Measurements from ENCODE around the gene TF.

Gene TF

DNA sequence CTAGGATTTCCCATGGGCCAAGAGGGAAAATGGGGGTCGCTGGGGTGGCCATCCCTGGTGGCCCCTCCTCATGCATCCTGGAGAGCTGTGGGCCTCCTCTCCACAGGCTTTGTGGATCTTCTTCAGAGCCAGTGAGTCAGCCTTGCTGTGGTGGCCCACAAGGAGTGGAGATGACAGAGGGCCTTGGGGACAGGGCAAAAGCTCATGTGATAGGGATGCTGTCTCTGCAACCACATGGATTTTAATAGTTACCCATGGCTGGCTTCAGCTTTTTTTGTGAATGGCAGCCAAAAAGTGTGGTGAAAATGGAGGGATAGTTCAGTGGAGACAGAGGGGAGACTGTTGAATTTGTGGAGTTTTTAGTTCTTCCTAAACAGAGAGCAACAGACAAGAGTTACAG, 1.2 kb downstream of the TF start:
- FAIRE-seq (no peak), DNase-seq (ENCODE audit: low spot score) (no peak)

DNA sequence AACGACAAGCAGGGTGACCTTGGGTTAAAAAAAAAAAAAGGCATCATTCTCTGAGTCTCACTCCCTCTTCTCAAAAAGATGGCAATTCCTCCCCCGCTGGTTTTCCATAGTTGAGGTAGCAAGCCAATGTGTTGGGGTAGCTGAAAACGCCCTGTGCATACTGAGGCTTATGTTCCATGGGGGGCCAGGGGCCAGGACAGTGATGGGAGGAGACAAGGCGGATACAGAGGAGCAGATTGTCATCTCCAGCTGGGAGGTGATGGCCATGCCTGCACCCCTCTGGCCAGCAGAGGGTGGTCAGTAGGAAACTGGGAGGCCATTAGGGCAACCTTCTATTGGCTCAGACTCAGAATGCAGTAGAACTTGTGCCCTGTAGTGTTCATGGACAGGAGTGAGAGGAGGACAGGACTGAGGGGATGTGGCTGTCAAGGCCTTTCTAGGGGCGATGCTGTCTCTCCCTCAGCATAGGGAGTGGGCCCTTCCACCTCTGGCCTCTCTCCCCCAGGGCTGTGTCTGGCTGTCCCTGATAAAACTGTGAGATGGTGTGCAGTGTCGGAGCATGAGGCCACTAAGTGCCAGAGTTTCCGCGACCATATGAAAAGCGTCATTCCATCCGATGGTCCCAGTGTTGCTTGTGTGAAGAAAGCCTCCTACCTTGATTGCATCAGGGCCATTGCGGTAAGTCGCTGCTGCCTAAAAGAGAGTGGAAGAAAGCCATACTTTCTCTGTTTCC, 1.9 kb downstream of the TF start:
- no peak for DNase-seq (ENCODE audit: low spot score)
- no peak for FAIRE-seq

DNA sequence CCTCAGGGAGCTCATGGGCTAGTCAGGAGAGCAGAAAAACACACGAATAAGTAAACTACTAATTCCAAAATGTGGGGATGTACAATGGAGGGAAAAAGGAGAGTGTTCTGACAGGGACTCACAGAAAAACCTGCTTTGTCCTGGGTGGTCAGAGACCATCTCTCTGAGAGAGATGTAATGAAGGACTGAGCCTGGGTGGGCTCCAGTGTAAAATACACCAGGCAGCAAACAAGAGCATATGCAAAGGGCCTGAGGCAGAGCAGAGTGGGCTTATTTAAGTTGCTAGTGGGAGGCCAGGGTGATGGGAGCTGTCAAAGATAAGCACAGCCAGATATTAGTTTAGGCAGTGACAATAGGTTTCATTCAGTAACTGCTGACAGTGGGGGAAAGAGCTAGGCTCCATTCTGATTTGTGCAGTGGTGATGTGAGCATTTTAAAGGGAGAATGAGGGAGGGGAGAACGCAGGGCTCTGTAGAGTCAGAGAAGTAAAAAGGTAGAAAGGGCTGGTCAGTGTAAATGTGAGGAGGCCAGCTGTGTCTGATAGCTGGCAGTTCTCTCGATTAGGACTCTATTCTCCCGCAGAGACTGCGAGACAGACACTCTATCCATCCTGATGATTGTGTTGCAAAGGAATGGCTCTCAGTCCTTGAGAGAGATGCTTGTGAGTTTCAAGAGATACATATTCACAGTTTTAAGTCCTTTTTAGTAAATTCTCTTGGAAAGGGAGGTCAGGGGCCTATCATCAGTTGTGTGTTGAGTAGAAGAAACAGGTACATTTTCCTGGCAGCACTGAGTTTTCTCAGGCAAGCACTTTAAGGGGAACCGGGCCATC, 3.5 kb downstream of the TF start:
- DNase-seq (ENCODE audit: low spot score) (no peak), FAIRE-seq (no peak)

DNA sequence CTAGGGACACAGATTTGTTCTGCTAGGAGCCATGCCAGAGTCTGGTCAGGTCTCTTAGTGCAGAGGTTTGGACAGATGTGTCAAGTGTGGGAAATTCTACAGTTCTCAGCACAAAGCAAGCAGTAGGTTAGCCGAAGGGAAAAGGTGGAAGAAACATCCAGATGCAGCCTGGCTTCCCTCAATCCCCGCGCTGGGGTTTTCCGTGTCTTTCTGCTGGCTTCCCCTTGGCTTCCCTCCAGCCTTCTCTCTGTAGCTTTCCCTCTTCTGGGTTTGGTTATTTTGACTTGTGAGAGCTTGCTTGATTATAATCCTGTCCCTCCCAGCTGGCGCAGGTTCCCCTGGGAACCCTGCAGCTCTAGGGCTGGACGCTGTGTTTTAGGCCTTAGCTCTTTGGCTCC, 4.1 kb downstream of the TF start:
- FAIRE-seq (no peak), DNase-seq (ENCODE audit: low spot score) (no peak)

DNA sequence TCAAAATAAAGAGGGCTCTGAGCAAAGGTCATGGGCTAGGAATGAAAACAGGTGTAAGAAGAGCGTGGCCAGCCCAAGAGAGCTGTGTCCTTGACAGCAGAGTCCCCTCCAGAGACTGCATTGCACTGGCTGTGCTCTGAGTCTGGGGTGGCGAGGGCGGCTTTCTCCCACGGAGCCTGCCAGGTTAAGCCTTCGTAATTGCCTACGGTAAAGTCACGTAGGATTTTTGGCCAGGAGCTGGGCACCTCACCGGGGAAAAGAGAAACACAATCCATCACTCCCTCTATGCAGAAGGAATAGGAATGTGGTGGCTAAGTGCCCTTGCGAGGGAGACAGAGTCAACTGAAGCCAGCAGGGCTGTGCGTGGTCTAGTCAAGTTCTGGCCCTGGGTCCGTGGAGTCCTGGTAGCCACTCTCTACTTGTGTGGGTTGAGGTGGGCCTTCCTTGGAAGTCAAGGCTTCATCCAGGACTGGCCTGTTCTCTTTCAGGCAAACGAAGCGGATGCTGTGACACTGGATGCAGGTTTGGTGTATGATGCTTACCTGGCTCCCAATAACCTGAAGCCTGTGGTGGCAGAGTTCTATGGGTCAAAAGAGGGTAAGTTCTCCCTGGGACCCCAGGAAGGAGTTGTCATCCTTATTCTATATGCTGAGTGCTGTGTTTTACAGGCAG, 7.0 kb downstream of the TF start:
- DNase-seq (ENCODE audit: low spot score) (no peak), FAIRE-seq (no peak)

DNA sequence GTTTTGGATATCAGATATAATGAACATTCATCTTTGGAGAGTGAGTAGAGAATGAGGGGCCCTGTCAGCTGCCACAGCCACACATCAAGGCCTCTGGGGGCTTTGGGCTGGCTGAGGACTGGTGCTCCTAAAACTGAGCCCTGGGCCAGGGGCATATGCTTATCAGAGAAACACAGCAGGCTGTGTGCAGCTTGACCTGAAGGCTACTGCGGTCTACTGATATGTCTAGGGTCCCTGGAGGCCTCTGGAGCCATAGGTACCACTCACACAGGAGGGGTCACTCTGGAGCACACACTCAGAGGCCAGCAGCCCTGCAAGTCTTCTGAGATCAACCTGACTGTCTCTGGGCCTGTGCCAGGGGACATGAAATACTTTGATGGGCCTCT, 7.6 kb downstream of the TF start:
- DNase-seq (ENCODE audit: low spot score) (no peak), FAIRE-seq (no peak)

DNA sequence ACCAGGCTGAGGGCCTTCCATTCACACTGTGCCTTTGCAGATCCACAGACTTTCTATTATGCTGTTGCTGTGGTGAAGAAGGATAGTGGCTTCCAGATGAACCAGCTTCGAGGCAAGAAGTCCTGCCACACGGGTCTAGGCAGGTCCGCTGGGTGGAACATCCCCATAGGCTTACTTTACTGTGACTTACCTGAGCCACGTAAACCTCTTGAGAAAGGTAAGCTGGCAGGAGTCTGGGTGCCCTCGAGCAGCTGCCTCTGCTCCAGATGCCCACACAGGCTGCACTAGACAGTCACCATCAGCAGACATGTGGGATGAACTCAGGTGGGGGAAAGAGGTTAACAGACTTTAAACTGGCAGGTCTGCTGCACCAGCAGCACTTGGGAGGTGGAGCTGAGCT, 8.3 kb downstream of the TF start:
- no peak for DNase-seq (ENCODE audit: low spot score)
- FAIRE-seq: no peak

DNA sequence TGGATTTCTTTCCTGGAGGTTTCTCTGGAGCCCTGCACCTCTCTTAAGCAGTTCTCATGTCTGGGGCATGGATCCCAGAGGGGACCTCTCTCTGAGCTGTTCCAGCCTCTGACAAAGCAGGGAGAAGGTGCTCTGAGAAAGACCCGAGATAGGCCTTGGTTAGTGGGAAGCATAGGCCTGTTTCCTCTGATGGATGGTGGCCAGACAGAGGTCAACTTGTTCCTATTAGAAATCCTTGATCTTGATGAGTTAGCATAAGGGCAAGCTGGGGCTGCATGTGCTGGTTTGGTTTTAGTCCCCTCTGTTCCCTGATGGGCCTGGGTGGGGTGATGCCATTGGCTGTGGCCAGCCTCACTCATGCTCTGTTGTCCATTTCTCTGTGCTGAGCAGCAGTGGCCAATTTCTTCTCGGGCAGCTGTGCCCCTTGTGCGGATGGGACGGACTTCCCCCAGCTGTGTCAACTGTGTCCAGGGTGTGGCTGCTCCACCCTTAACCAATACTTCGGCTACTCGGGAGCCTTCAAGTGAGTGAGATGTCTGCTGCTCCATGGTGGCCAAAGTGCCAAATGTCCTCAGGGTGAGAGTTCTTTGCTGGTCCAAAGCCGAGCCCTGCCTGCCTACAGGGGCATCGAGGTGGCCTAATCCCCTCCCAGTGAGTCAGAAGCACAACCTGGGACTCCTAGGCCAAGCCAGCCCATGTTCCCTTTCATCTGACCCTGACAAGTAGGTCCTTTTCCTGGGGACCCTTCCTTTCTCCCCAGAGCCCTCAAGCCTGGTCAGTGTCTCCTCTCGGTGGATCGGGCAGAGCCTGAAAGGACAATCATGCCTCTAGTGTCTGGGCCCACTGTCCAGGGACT, 9.0 kb downstream of the TF start:
- FAIRE-seq (no peak), DNase-seq (ENCODE audit: low spot score) (no peak)

DNA sequence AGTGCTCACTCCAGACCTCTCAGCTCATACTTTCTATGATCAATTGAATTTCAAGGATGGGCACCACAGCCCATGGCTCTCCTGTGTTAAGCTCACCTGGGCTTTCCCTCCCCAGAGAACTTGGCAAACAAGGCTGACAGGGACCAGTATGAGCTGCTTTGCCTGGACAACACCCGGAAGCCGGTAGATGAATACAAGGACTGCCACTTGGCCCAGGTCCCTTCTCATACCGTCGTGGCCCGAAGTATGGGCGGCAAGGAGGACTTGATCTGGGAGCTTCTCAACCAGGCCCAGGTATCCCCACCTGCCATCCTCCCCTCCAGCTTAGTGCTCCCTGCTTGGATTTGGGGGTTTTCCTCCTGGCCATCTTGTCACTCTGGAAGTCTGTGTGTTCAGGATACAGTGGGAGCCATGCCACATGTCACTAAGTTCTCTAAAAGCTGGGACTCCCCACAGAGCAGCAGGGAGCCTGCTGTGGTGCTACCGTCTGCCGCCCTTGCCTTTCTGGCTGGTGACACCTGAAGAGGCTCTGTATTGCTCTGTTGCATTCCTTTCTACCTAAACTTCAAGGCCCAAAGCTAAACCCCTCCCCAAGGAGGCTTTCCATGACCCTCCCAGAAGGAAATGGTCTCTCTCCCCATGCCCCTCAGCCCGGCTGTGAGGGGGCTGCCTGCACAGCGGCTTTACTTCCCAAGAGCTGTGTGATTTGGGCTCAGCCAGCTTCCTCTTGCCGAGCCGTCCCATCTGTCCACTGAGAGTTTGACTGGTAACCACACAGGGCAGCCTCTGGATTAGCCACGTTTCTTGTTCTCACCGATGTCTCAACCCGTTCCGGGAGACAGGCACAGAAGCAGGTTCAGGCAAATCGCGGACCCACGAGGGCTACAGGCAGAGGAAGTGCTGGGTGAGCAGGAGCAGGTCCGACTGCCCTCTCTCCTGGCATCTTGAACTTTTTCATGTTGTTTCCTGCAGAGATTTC, 10.8 kb downstream of the TF start:
- no peak for FAIRE-seq
- DNase-seq (ENCODE audit: low spot score): no peak

DNA sequence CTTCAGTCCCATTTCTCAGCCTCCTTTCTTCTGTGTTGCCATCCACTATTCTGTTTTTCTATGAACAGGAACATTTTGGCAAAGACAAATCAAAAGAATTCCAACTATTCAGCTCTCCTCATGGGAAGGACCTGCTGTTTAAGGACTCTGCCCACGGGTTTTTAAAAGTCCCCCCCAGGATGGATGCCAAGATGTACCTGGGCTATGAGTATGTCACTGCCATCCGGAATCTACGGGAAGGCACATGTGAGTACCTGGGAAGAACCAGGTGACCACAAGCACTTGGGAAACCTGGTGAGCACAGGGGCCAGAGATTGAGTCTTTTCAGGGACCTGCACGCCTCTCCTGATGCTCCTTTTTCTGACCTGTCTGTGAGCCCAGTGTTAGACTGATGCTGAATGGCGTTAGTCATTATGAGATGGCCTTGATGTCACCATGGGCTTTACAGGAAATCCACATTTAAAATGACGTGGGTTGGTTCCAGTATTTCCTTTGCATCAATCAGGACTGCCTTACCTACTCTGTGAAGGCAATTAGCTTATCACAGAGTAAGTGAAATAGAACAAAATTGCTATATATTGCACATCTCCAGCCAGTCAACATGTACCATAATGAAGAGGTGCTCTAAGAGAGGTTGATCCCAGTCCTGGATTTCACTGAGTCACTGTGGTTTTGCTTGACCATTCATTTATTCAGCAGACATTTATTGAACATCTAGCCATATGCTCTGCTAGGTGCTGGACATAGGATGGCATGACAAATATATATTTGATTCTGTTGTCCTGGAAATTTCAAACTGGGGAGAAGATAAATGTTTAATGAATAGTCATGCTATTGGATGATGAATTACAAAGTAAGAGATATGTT, 11.7 kb downstream of the TF start:
- DNase-seq (ENCODE audit: low spot score): no peak
- no peak for FAIRE-seq

DNA sequence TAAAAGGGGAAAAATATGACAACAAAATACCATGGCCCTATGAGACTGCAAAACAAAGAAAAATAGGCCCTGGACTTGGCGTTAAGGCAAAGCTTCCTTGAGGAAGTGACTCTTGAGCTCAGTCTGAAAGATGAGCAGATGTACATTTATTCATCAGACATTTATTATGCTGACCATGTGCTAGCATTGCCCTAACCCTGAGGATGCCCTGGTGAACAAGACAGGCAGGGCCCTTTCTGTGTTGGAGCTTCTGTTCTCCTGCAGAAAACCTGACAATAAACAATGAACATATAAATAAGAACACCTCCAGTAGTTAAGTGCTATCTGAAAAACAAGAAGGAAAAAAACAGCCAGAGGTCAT, 12.4 kb downstream of the TF start:
- DNase-seq (ENCODE audit: low spot score) (no peak), FAIRE-seq (no peak)

DNA sequence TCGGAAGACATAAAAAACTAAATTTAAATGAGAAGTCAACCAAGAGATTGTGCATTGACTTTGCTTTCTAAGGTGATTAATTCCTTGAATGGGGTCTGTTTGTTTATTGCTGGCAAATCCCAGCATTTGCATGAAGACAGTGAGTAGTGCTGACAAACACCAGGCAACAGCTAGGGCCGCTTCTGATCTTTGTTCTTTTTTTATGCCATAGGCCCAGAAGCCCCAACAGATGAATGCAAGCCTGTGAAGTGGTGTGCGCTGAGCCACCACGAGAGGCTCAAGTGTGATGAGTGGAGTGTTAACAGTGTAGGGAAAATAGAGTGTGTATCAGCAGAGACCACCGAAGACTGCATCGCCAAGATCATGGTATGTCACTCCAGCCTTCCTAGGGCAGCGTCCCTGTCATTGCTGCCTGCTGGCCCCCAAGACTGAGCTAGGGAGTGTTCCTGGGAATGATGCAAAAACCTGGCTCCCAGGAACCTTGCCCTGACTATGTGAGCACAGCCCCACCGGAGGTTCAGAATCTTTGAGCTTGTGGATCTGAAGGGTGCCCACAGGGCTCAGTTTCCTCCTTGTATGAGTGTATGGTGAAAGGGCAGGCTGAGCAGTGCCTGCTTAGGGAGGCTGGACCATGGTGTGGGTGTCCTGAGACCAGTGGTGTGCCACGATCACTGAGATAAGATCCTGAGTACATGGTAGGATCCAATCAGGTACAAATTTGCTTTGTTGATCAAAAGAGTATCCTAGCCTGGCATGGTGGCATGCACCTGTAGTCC, 13.0 kb downstream of the TF start:
- FAIRE-seq: no peak
- no peak for DNase-seq (ENCODE audit: low spot score)

DNA sequence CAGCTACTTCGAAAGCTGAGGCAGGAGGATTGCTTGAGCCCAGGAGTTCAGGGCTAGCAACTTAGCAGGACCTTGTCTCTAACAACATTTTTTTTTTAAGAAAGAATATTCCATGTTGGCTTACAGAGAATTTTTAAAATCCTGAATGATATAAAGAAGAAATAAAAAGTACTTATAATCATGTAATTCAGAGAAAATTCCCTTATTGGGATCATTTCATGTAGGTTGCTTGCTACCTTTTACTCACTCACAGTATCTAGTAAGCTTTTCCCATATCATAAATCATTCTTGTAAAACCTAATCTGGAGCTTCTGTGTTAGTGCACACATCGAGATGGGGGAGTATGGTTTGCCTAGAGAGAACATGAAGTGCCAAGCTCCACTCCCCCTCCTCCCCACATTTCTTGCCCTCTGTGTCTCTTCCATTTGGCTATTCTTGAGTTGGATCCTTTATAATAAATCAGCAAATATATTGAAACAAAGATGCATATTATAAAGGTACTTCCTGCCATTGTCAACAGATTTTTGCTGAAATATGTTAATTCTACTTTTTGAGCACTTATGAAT, 13.6 kb downstream of the TF start:
- FAIRE-seq (no peak), DNase-seq (ENCODE audit: low spot score) (no peak)

DNA sequence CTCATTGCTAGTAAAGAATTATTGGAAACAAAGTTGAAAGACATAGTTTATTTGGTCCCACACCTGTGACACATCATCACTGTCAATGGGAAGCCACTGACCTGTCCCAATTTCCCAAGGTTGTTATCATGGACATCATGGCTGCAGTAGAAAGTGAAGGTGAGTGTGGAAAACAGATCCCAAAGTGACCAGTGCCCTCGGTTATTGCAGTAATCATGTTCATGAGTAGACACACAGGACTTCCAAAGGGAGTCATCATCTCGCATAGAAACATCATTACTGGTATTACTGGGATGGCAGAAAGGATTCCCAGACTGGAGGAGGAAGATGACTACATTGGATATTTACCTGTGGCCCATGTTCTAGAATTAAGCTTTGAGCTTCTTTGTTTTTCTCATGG, 14.7 kb downstream of the TF start:
- DNase-seq (ENCODE audit: low spot score): no peak
- no peak for FAIRE-seq

DNA sequence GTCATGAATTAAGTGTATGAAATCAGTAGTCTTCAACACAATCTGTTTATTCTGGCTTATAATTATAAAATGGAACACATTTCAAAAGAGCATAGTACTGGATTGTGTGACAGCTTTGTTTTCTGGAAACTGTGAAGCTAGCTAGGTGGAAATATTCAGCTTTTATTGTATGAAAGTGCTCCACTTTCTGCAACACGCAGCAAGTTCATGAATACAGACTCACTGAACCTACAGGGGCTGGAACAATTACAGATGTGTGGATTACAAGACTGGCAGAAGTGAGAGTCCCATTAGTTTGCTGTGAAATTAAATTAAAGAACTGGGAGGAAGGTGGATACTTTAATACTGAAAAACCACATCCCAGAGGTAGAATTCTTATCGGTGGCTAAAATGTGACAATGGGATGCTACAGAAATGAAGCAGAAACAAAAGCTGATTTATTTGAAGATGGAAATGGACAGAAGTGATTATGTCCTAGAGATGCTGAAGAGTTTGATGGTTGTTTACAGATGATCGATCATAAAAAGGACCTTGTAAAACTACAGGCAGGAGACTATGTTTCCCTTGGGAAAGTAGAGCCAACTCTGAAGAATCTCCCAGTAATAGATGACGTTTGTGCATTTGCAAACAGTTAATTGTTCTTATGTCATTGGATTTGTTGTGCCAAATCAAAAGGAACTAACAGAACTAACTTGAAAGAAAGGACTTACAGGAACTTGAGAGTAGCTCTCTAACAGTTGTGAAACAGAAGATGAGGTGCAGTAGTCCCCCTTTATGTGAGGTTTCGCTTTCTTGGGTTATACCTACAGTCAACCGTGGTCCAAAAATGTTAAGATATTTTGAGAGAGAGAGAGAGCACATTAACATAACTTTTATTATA, 15.7 kb downstream of the TF start:
- DNase-seq (ENCODE audit: low spot score) (no peak), FAIRE-seq (no peak)

DNA sequence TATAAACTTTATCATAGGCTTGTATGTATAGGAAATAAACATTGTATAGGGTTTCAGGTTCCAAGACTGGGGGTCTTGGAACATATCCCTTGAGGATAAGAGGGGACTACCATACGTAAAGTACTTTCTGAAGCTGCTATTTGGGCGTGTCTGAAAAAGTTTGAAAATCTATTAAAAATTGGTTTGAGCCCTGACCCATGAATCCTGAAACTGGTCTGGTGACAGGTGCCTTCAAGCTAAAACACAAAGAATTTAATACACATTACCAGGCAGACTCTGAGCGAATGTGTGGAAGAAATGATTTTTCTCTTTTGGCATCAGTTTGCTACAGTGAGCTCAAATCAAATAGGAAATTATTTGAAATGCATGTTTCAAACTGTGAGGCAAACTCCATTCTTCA, 16.3 kb downstream of the TF start:
- DNase-seq (ENCODE audit: low spot score) (no peak), FAIRE-seq (no peak)
